ENCODE data around the gene GRIK4. TPM values are rescaled to one million over a fixed set of nuclear protein-coding genes. Genes with fewer than 3 reads are reported as not detected.

The GRIK4 gene
- total and polyA plus RNA-seq, 7 donors, result 0.04 to 0.11 (median 0.04) TPM; not detected in 4

DNA sequence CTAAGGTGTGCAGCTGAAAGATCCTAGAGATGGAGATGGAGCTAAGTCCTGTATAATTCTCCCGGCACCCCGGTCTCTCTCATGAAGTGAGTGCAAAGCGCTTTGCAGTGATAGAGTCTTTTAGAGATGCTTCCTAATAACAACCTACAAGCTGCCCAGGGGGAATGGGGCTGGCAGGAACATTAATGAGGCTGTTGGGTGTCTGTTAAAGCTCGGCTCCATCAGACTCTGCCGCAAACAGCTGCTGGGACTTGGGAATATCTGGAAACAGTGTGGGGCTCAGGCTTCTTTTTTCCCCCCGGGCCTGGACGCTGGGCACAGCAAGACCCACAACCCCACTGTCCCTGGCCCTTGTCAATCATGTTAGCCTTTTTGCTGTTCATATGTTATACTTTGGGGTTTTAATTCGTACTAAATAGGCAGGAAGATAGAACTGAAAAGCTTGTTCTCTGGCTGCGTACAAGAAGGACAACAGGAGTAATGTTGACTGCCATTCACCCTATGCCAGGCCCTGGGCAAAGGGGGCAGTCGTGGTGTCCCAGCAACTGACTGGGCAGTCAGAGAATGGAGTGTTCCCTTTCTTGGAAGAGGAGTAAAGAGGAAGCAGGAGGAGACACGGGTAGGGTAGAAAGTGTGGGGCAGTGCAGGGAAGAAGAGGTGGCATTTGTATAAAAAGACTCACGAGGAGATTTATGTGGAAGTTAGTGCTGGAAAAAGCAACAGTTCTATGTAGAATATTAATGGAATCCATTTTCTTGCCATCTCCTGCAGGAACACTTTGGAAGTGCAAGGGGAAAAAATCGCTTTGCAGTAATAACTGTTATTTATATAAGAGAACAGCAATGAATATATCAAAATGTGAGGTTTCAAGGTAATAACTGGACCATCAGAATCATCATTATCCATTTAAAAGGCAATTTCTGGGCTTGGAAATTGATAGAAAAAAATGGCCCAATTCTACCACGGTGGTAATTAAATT is 232.8 kb downstream of the GRIK4 start:
- ATAC-seq, result no peak
- no peak overlapping the region for H3K27ac ChIP-seq
- no peaks in the 10 kb centered on the region for H3K4me1 ChIP-seq
- no peaks in the 10 kb centered on the region for H3K36me3 ChIP-seq (ENCODE audit: insufficient read depth in 1 of 2, low read depth in 1 of 2)
- no peak for TF ChIP-seq CTCF (IDR thresholded peaks at IDR 0.05)
- intact Hi-C loops (cut with DNase I), result no loop called here
- DNase-seq, result no peak
- WGBS, 3 donors, result 79 to 84% (median 82%) methylated on average over 14 of the region's 14 CpGs
- H3K9me3 ChIP-seq, result no peaks in the 10 kb centered on the region
- no peak overlapping the region for H3K4me3 ChIP-seq
- H3K27me3 ChIP-seq (ENCODE audit: insufficient read depth in 3 of 3, low read length in 2 of 3), result peaks cover 0 to 16% (median 0%) of the 10 kb centered on the region in 3 donors

GRCh38 chr11:120746376-120746775 is 234.8 kb downstream of the GRIK4 start:
- H3K9me3 ChIP-seq, result no peaks in the 10 kb centered on the region
- ATAC-seq (no peak), DNase-seq (no peak)
- no peak overlapping the region for H3K27ac ChIP-seq
- intact Hi-C loops (cut with DNase I), result no loop called here
- WGBS, 3 donors, result 60 to 70% (median 69%) methylated on average over 3 of the region's 3 CpGs
- H3K4me1 ChIP-seq, result no peaks in the 10 kb centered on the region
- H3K36me3 ChIP-seq (ENCODE audit: insufficient read depth in 1 of 2, low read depth in 1 of 2), result no peaks in the 10 kb centered on the region
- H3K4me3 ChIP-seq, result no peak overlapping the region
- peaks cover 0 to 16% (median 0%) of the 10 kb centered on the region in 3 donors for H3K27me3 ChIP-seq (ENCODE audit: insufficient read depth in 3 of 3, low read length in 2 of 3)
- TF ChIP-seq CTCF (IDR thresholded peaks at IDR 0.05), result no peak

- Histone ChIP-seq H3K27ac (no peak overlapping the region), H3K27me3 (ENCODE audit: insufficient read depth in 3 of 3, low read length in 2 of 3) (peaks cover 0 to 16% (median 0%) of the 10 kb centered on the region in 3 donors), H3K4me1 (no peaks in the 10 kb centered on the region), H3K9me3 (no peaks in the 10 kb centered on the region), H3K4me3 (no peak overlapping the region), H3K36me3 (ENCODE audit: insufficient read depth in 1 of 2, low read depth in 1 of 2) (no peaks in the 10 kb centered on the region)
- TF ChIP-seq CTCF (IDR thresholded peaks at IDR 0.05), result no peak
- ATAC-seq (no peak), DNase-seq (no peak)
- intact Hi-C loops (cut with DNase I), result no loop called here
- WGBS, 3 donors, result 59 to 67% (median 65%) methylated on average over 12 of the region's 12 CpGs
Observed at GRCh38 chr11:120746836-120747609, 235.5 kb downstream of the GRIK4 start.

- no peak for TF ChIP-seq CTCF (IDR thresholded peaks at IDR 0.05)
- DNase-seq, result no peak
Observed at GRCh38 chr11:120747850-120748814, 236.6 kb downstream of the GRIK4 start.

More at GRCh38 chr11:120747850-120748814, 236.6 kb downstream of the GRIK4 start:
- H3K4me3 ChIP-seq, result no peak overlapping the region
- 58 to 63% (median 61%) methylated on average over 11 to 12 of the region's 12 CpGs for WGBS, 3 donors
- ATAC-seq, result no peak
- H3K36me3 ChIP-seq (ENCODE audit: insufficient read depth in 1 of 2, low read depth in 1 of 2), result no peaks in the 10 kb centered on the region
- intact Hi-C loops (cut with DNase I), result no loop called here
- H3K27ac ChIP-seq, result no peak overlapping the region
- peaks cover 0 to 16% (median 0%) of the 10 kb centered on the region in 3 donors for H3K27me3 ChIP-seq (ENCODE audit: insufficient read depth in 3 of 3, low read length in 2 of 3)
- no peaks in the 10 kb centered on the region for H3K9me3 ChIP-seq
- H3K4me1 ChIP-seq, result no peaks in the 10 kb centered on the region
